Heart left ventricle (tissue), 13 donors: Measurements from ENCODE around the gene CSRP1.

ENCODE experiments used
- POLR2A ChIP-seq, 2 donors: fragments of 450-650 bp; IDR thresholded peaks; one replicate each; pipeline ENCODE4 v1.6.1; 2017; ENCODE audit warnings: antibody characterized with exemption in 2 of 2, mild to moderate bottlenecking in 2 of 2, moderate library complexity in 2 of 2
- TF ChIP-seq, protein P1 (sequence below), 12 donors: fragments of 200-600 bp; sonication (generic) in 4 of 12; IDR thresholded peaks; one replicate each; pipeline versions ENCODE4 v1.5.0 to v1.8.0; 2018 to 2022; ENCODE audit warnings: antibody characterized with exemption in 12 of 12, mild to moderate bottlenecking in 5 of 12
- donor health status: ischemic (EF 13 %, LVEDD 7.1; RV severe dilation, severe dysfunction).
- donor health status: DM: no; HTN: yes; CAD: no.
- donor health status: DM: no; HTN: no; CAD: no.
- donor health status: ischemic (EF 25% LVEDD 6.9; RV normal size, moderate dysfunction).
- donor health status: ischemic (EF 25% LVEDD 5.7; RV mildly dilated, moderate dysfunction).
- donor health status: ischemic (EF 35%, LVEDD 5.7; RV mildly dilated, moderate dysfunction).
- donor health status: nonischemic (EF 11% LVEDD 7.7; RV severe dilation, severe dysfunction).
- donor health status: DM: yes; HTN: yes; CAD: no.
- donor health status: PGD.
- donor health status: ischemic (EF 29% LVEDD 5.4; RV normal size, mild dysfunction).
- donor health status: nonischemic (EF 23%, LVEDD 6.1; RV moderate dilation, normal function).

DNA sequence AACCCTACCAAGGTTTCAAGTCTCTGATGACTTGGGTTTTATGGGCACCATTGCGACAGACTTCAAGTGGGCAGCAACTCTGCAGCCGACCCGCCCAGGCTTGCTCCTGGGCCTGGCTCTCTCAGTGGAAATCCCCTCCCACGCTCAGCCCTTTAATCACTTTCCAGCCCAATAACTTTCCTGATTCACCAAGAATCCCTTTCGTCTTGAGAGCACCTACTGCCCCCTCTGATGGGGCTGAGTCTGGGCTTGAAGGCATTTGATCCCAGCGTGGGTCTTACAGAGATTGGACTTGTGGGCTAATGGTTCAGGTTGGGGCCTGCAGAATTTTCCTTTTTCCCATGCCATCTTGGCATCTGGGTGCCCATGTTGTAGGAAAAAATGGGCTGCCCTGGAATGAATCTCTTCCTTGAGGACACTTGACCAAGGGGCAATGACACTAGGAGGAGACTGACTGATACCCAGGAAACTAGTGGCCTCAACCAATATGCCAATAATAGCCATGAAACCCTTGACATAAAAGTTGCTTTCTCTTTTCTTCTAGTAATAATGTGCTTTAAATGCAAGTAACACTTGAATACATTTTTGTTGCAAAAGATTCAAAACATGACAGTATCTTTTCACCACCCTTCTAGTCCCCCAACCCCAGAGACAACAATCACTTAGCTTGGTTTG lies 30.1 kb downstream of the CSRP1 start:
- TF ChIP-seq, protein P1, sequence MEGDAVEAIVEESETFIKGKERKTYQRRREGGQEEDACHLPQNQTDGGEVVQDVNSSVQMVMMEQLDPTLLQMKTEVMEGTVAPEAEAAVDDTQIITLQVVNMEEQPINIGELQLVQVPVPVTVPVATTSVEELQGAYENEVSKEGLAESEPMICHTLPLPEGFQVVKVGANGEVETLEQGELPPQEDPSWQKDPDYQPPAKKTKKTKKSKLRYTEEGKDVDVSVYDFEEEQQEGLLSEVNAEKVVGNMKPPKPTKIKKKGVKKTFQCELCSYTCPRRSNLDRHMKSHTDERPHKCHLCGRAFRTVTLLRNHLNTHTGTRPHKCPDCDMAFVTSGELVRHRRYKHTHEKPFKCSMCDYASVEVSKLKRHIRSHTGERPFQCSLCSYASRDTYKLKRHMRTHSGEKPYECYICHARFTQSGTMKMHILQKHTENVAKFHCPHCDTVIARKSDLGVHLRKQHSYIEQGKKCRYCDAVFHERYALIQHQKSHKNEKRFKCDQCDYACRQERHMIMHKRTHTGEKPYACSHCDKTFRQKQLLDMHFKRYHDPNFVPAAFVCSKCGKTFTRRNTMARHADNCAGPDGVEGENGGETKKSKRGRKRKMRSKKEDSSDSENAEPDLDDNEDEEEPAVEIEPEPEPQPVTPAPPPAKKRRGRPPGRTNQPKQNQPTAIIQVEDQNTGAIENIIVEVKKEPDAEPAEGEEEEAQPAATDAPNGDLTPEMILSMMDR (IDR thresholded peaks at IDR 0.05), result no peak
- no peak for TF ChIP-seq POLR2A (IDR thresholded peaks at IDR 0.05)
